HG02943 (cell line): ENCODE measurements around the gene DEPDC1.
"Not testable (repeated sequence)": the region's sequence is repeated elsewhere in the genome, so short reads cannot be mapped to it uniquely, and the experiment has no call there.

Experiments used
- ATAC-seq: cut with Tn5 transposase; IDR thresholded peaks from one replicate; pipeline ENCODE4 v1.9.1; 2021; ENCODE audit warnings: mild to moderate bottlenecking, low read depth, moderate library complexity; ENCODE audit not compliant: unreplicated experiment

DEPDC1 gene

GRCh38 chr1:68496680-68497357 lies at the start of gene DEPDC1:
Gene DEPDC1 (minus strand): TSS chr1:68497082. CDS start chr1:68496999, 83 bp downstream.
- peak; percentile 92 for ATAC-seq

- no peak for ATAC-seq
Observed at GRCh38 chr1:68544651-68545050, 47.8 kb upstream of the DEPDC1 start.

GRCh38 chr1:68542586-68542985 lies 45.7 kb upstream of the DEPDC1 start:
- no peak for ATAC-seq

GRCh38 chr1:68538941-68539340 lies 42.1 kb upstream of the DEPDC1 start:
- no peak for ATAC-seq

- no peak for ATAC-seq
Observed at GRCh38 chr1:68528243-68528642, 31.4 kb upstream of the DEPDC1 start.

GRCh38 chr1:68525781-68526180 lies 28.9 kb upstream of the DEPDC1 start:
- no peak for ATAC-seq

- ATAC-seq: no peak
Observed at GRCh38 chr1:68521286-68521685, 24.4 kb upstream of the DEPDC1 start.

GRCh38 chr1:68516066-68516465 lies 19.2 kb upstream of the DEPDC1 start:
- ATAC-seq: no peak

GRCh38 chr1:68511254-68511653 lies 14.4 kb upstream of the DEPDC1 start:
- ATAC-seq: no peak

- ATAC-seq: no peak
Observed at GRCh38 chr1:68506386-68506785, 9.5 kb upstream of the DEPDC1 start.

- ATAC-seq: no peak
Observed at GRCh38 chr1:68503085-68503484, 6.2 kb upstream of the DEPDC1 start.

- peak; percentile 18 for ATAC-seq
Observed at GRCh38 chr1:68497358-68497698, 446 bp upstream of the DEPDC1 start.

GRCh38 chr1:68495968-68496679 lies 758 bp downstream of the DEPDC1 start:
- peak; percentile 22 for ATAC-seq

GRCh38 chr1:68495532-68495931 lies 1.4 kb downstream of the DEPDC1 start:
- no peak for ATAC-seq

GRCh38 chr1:68493193-68493592 lies 3.7 kb downstream of the DEPDC1 start:
- no peak for ATAC-seq

GRCh38 chr1:68492255-68492654 lies 4.6 kb downstream of the DEPDC1 start:
- ATAC-seq: not testable (repeated sequence)

- ATAC-seq: no peak
Observed at GRCh38 chr1:68490046-68490651, 6.7 kb downstream of the DEPDC1 start.

GRCh38 chr1:68485431-68486022 lies 11.4 kb downstream of the DEPDC1 start:
- no peak for ATAC-seq

- ATAC-seq: no peak
Observed at GRCh38 chr1:68484618-68485017, 12.3 kb downstream of the DEPDC1 start.

GRCh38 chr1:68481041-68481440 lies 15.8 kb downstream of the DEPDC1 start:
- no peak for ATAC-seq

GRCh38 chr1:68479501-68479900 lies 17.4 kb downstream of the DEPDC1 start:
- ATAC-seq: no peak
